COR-L47 (cell line): ENCODE data around the gene PPP1CB.
"Not testable (repeated sequence)": the region's sequence is repeated elsewhere in the genome, so short reads cannot be mapped to it uniquely, and the experiment has no call there.

Experiments
- DNase-seq: peaks from one replicate; lab custom pipeline; 2025; lab: John Stamatoyannopoulos, UW

The PPP1CB gene

DNA sequence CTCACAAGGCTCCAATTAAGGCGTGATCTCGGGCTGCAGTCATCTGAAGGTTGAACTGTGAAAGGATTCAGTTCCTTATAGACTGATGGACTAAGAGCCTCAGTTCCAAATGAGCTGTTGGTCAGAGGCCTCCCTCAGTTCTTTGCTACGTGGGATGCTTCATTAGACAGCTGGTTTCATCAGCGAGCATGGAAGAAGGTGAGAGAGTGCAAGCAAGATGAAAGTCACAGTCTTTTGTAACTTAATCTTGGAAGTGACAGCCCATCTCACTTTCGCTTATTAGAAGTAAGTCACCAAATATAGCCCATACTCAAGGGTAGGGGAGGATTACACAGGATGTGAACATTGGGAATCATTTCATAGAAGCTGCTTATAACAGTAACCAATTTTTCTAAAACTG lies 26.8 kb downstream of the PPP1CB start:
- DNase-seq, result no peak

- no peak for DNase-seq
Observed at GRCh38 chr2:28779001-28779400, 27.4 kb downstream of the PPP1CB start.

DNA sequence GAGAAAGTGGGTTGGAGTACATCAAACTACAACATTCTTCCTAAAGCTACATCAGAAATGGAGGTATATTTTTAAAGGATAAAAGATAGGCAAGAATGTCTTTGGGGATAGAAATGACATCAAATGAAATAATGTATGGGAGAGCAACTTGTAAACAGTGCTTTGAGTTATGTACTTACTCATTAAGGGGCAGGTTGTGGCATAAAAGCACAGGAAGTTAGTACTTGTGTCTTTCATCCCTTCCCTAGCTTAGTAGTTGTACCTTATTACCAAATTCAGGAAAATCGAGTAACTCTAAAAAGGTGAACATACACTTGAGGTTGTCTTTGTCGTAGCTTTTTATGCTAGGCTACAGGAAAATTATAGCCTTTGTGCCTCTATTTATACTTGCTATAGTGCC lies 28.9 kb downstream of the PPP1CB start:
- no peak for DNase-seq

- no peak for DNase-seq
Observed at GRCh38 chr2:28782423-28782822, 30.8 kb downstream of the PPP1CB start.

- DNase-seq, result not testable (repeated sequence)
Observed at GRCh38 chr2:28784570-28784969, 32.9 kb downstream of the PPP1CB start.

- DNase-seq, result no peak
Observed at GRCh38 chr2:28796620-28797019, 45.0 kb downstream of the PPP1CB start.

GRCh38 chr2:28801726-28802125 lies 50.1 kb downstream of the PPP1CB start:
- no peak for DNase-seq

GRCh38 chr2:28802975-28803429 lies 51.4 kb downstream of the PPP1CB start:
- no peak for DNase-seq

DNA sequence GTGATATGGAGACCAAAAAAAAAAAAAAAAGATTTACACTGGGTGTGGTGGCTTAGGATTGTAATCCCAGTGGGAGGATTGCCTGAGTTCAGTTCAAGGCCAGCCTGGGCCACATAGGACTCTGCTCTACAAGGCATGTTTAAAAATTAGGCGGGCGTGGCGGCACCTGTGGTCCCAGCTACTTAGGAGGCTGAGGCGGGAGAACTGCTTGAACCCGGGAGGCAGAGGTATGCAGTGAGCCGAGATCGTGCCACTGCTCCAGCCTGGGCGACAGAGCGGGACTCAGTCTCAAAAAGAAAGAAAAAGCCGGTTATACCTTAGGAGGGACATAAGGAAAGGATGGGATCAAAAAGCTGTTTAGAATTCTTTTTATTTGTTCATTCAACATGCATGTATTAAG lies 58.3 kb downstream of the PPP1CB start:
- no peak for DNase-seq

- no peak for DNase-seq
Observed at GRCh38 chr2:28810384-28811285, 59.0 kb downstream of the PPP1CB start, which contains the start of gene SPDYA. Gene SPDYA, plus strand, starts transcription at chr2:28810834. Its CDS starts 5,181 bp downstream, at chr2:28816015.

DNA sequence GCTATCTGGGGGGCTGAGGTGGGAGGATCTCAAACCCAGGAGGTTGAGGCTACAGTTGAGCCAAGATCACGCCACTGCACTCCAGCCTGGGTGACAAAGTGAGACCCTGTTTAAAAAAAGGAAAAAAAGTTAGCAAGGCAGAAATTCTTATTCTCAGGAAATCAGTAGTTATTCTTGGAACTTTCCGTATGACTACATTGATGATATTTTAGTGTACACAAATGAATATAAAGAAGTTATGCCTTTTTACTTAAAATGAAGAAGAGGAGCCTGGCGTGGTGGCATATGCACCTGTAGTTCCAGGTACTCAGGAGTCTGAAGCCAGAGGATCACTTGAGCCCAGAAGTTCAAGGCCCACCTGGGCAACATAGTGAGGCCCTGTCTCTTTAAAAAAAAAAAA lies 66.4 kb downstream of the PPP1CB start:
- no peak for DNase-seq

DNA sequence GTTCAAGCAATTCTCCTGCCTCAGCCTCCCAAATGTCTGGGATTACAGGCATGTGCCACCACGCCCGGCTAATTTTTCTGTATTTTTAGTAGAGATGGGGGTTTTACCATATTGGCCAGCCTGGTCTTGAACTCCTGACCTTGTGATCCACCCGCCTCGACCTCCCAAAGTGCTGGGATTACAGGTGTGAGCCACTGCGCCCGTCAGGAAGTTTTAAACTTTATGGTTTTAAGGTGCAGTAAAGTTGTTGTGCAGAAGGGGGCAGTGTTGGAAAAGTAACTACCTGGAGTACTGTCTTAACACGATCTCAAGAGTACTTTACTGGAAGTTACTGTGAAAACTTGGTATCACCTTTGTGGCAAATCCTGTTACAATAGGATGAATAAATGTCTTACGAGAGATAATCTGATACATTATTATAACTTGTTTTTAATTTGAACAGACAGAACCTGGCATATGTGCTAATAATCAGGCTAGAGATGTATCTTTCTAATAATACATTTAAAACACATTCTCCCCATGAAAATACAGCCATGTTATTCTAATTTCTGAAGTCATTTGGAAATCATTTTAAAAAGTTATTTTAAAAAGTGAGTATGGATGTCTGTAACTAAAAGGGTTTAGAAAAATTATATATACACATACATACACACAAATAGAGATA lies 69.8 kb downstream of the PPP1CB start:
- no peak for DNase-seq

DNA sequence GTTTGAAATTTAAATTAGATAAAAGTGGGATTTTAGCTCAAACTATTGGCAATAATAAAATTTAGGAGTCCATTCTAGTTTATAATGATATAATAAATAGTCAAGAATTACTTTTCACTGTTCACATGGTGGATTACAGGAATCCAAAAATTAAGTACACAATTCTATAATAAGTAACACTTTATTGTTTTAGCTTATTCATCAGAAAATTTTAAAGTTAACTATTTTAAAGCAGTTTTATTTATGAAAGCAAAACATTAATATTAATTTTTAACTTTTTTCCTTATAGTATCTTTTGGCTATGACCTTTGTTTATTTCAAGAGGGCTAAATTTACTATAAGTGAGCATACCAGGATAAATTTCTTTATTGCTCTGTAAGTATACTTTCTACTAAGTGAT lies 70.4 kb downstream of the PPP1CB start:
- no peak for DNase-seq

DNA sequence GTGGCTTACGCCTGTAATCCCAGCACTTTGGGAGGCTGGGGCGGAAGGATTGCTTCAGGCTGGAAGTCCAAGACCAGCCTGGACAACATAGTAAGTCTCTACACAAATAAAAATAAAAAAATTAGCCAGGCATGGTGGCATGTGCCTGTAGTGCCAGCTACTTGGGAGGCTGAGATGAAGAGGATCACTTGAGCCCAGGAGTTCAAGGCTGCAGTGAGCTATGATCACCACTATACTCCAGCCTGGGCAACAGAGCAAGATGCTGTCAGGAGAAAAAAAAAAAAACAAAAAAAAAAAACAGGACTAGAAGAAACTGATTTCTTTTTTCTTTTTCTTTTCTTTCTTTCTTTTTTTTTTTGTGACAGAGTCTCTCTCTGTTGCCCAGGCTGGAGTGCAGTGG lies 72.6 kb downstream of the PPP1CB start:
- DNase-seq, result no peak

- DNase-seq, result no peak
Observed at GRCh38 chr2:28824870-28825269, 73.2 kb downstream of the PPP1CB start.

DNA sequence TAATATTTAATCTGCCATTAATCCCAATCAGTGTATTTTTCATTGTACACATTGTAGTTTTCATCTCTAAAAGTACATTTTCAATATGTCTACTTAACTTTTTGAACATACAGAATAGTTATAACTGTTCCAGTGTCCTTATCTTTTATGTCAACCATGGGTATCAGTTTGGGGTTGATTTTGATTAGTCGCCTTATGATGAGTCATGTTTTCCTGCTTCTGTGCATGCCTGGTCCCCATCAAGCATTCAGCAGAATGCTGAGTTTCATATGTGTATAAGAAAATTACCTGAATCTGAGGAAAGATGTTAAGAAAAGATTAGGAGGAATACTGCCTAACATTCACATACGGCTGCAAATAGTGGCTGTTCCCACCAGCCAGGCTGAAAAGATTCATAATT lies 76.8 kb downstream of the PPP1CB start:
- no peak for DNase-seq

- no peak for DNase-seq
Observed at GRCh38 chr2:28833740-28834470, 82.3 kb downstream of the PPP1CB start.

DNA sequence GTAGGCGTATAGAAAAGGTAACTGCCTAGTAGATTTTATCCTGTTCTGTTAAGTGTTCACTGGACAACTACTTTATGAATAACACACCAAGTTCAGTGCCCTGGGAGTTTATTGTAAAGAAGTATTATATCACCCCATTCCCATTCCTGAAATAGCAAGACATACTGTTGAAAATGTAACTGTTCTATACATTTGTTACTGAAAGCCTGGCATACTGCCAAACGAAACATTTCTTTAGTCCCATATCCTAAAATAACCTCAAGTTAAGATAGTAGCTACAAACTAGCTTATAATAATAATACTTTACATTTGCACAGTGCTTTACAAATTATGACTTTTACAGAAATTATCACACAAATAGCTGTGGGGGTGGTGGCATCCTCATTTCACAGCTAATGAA lies 84.2 kb downstream of the PPP1CB start:
- no peak for DNase-seq

DNA sequence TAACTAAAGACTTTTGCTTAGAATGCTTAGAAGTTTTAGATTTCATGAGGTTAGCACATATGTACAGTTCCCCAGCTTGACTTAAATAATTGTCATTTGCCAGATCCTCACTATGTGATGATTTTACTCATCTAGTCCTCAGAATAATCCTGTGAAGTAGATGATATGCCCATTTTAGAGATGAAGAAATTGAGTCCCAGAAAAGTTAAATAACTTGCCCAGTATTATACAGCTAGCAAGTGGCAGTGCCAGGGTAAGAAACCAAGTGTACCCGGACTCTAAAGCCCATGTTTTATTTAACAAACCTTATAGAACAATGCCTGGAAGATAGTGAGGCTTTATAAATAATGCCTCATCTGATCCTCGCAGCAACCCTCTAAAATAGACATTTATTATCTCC lies 87.3 kb downstream of the PPP1CB start:
- DNase-seq, result no peak

GRCh38 chr2:28842042-28842441 lies 90.4 kb downstream of the PPP1CB start:
- no peak for DNase-seq
